HepG2 (cell line): ENCODE results near the gene SLC16A1. TPM values are rescaled to one million over a fixed set of nuclear protein-coding genes. Genes with fewer than 3 reads are reported as not detected.

Source experiments
- ATAC-seq: fragments of 200-7000 bp; cut with Tn5 transposase; 3 replicates; pipeline ENCODE4 v1.9.1; 2020; ENCODE audit warnings: mild to moderate bottlenecking, moderate library complexity
- BruUV-seq: library from RNA; stranded (reverse); fragments of 400-500 nt; replicated peaks from 2 replicates; lab custom pipeline; 2021; lab: Mats Ljungman, UMichigan
- CTCF ChIA-PET: fragments of 300-600 bp; formaldehyde crosslinking; extraction: SDS; loops from one replicate; lab custom pipeline; 2021; ENCODE audit warnings: low total read pairs, inconsistent platforms, low intra/inter-chr PET ratio; lab: Yijun Ruan, JAX
- POLR2A ChIA-PET: fragments of 350-600 bp; sonication (Branson Sonifier 250); formaldehyde crosslinking; loops from one replicate; lab custom pipeline; 2020; ENCODE audit warnings: antibody characterized with exemption, inconsistent platforms; lab: Yijun Ruan, JAX
- DNase-seq: peaks from one replicate; pipeline ENCODE4 v3.0.0-alpha.2; 2015; ENCODE audit warnings: low spot score
- FAIRE-seq: peaks from 3 replicates; lab custom pipeline; 2011; peaks lifted over from hg19 to GRCh38; lab: Jason Lieb, UNC
- H2AFZ ChIP-seq: one replicate; pipeline ENCODE4 v1.6.1; 2011; ENCODE audit warnings: low read length, inconsistent platforms
- H3K27ac ChIP-seq: fragments of 300-600 bp; 3 replicates; pipeline ENCODE4 v1.8.0; 2011; ENCODE audit warnings: mixed run types, mild to moderate bottlenecking, mixed read lengths, low read length, inconsistent platforms; ENCODE audit not compliant: insufficient read depth; ENCODE audit errors: extremely low read length
- H3K27me3 ChIP-seq, 2 experiments: fragments of 200-600 bp in 1 of 2; 2 replicates in 1 of 2; 3 replicates in 1 of 2; pipeline versions ENCODE4 v1.6.0 to v1.8.0; 2011; ENCODE audit warnings: low read length in 2 of 2, mild to moderate bottlenecking in 2 of 2, moderate library complexity in 2 of 2, inconsistent platforms in 1 of 2; ENCODE audit not compliant: insufficient read depth in 2 of 2, control insufficient read depth in 1 of 2
- H3K36me3 ChIP-seq, 2 experiments: fragments of 200-600 bp in 1 of 2; replicated peaks in 1 of 2; 2 replicates in 1 of 2; 3 replicates in 1 of 2; pipeline versions ENCODE4 v1.5.1 to v1.8.0; 2011; ENCODE audit warnings: low read length in 2 of 2, inconsistent platforms in 1 of 2; ENCODE audit not compliant: insufficient read depth in 2 of 2, control insufficient read depth in 1 of 2
- H3K4me1 ChIP-seq: 2 replicates; pipeline ENCODE4 v1.5.1; 2012; ENCODE audit warnings: low read length, inconsistent platforms; ENCODE audit not compliant: insufficient read depth
- H3K4me2 ChIP-seq: 2 replicates; pipeline ENCODE4 v1.6.0; 2011; ENCODE audit warnings: low read depth, low read length, inconsistent platforms
- H3K4me3 ChIP-seq, 3 experiments: fragments of 200-600 bp in 1 of 3; sonication (generic), shearing (Covaris generic) in 1 of 3; replicated peaks in 1 of 3; 2 replicates each; pipeline ENCODE4 v1.5.1; 2011 to 2016; ENCODE audit warnings: low read length in 3 of 3, inconsistent platforms in 2 of 3, low read depth in 2 of 3, mild to moderate bottlenecking in 2 of 3, control low read depth in 1 of 3, mixed read lengths in 1 of 3; ENCODE audit not compliant: insufficient read depth in 1 of 3
- H3K79me2 ChIP-seq: one replicate; pipeline ENCODE4 v1.6.1; 2011; ENCODE audit warnings: low read length, inconsistent platforms; ENCODE audit not compliant: insufficient read depth
- H3K9ac ChIP-seq: 2 replicates; pipeline ENCODE4 v1.6.0; 2011; ENCODE audit warnings: mild to moderate bottlenecking, low read depth, low read length, inconsistent platforms; ENCODE audit not compliant: insufficient read depth
- H3K9me3 ChIP-seq: 2 replicates; pipeline ENCODE4 v1.5.1; 2012; ENCODE audit warnings: mild to moderate bottlenecking, low read length
- H4K20me1 ChIP-seq: 2 replicates; pipeline ENCODE4 v1.6.0; 2011; ENCODE audit warnings: inconsistent platforms, mild to moderate bottlenecking, low read length, moderate library complexity; ENCODE audit not compliant: insufficient read depth
- HNF1B ChIP-seq: sonication (generic); formaldehyde crosslinking; IDR thresholded peaks from 2 replicates; pipeline ENCODE4 v1.5.1; 2020; ENCODE audit warnings: mild to moderate bottlenecking, moderate library complexity, missing genetic modification reagents
- KAT7 ChIP-seq: IDR thresholded peaks from 2 replicates; pipeline ENCODE4 v1.6.1; 2018; ENCODE audit warnings: borderline replicate concordance, missing compliant biosample characterization
- MXD4 ChIP-seq: IDR thresholded peaks from 2 replicates; pipeline ENCODE4 v1.6.1; 2016; ENCODE audit warnings: mild to moderate bottlenecking, missing biosample characterization, missing genetic modification reagents
- PHB2 ChIP-seq: fragments of 450-650 bp; IDR thresholded peaks from 2 replicates; pipeline ENCODE4 v1.6.1; 2018; ENCODE audit not compliant: partially characterized antibody
- SRY ChIP-seq: sonication (generic); formaldehyde crosslinking; IDR thresholded peaks from 2 replicates; pipeline ENCODE4 v1.8.0; 2022; ENCODE audit warnings: mild to moderate bottlenecking, missing genetic modification reagents
- ZBTB7B ChIP-seq: sonication (generic); formaldehyde crosslinking; IDR thresholded peaks from 2 replicates; pipeline ENCODE4 v1.4.0; 2020; ENCODE audit warnings: missing genetic modification reagents
- ZMYM3 ChIP-seq: sonication (generic); formaldehyde crosslinking; IDR thresholded peaks from 2 replicates; pipeline ENCODE4 v1.5.1; 2020; ENCODE audit warnings: mild to moderate bottlenecking, missing genetic modification reagents
- ZNF275 ChIP-seq: sonication (generic); formaldehyde crosslinking; IDR thresholded peaks from 2 replicates; pipeline ENCODE4 v1.8.0; 2022; ENCODE audit warnings: missing genetic modification reagents, mild to moderate bottlenecking, inconsistent platforms, borderline replicate concordance
- ZNF547 ChIP-seq: sonication (generic); formaldehyde crosslinking; IDR thresholded peaks from 2 replicates; pipeline ENCODE4 v1.5.1; 2020; ENCODE audit warnings: mild to moderate bottlenecking, missing genetic modification reagents
- ZNF639 ChIP-seq: conservative IDR thresholded peaks from 2 replicates; pipeline ENCODE4 v1.6.1; 2018; ENCODE audit warnings: missing genetic modification reagents
- ZNF782 ChIP-seq: sonication (generic); formaldehyde crosslinking; IDR thresholded peaks from 2 replicates; pipeline ENCODE4 v1.4.0; 2020; ENCODE audit warnings: missing genetic modification reagents, mild to moderate bottlenecking, borderline replicate concordance
- ZZZ3 ChIP-seq: sonication (generic); formaldehyde crosslinking; IDR thresholded peaks from 2 replicates; pipeline ENCODE4 v1.4.0; 2020; ENCODE audit warnings: missing genetic modification reagents, mild to moderate bottlenecking, borderline replicate concordance
- WGBS: methylation state at CpG from one replicate; pipeline ENCODE4 v1.1.6; 2017; ENCODE audit warnings: low lambda C conversion rate; 5-methylcytosine and 5-hydroxymethylcytosine counted together
- in situ Hi-C: cut with HindIII; loops from 2 replicates; pipeline ENCODE4 v1.10.0; 2017; ENCODE audit warnings: low pct_unique_long_range_greater_than_20kb; ENCODE audit not compliant: extremely low pct_ligation_motif_present
- intact Hi-C: fragments of 100-400 bp; cut with micrococcal nuclease; formaldehyde crosslinking; loops from one replicate; pipeline ENCODE4 v1.10.0; 2022; ENCODE audit not compliant: unreplicated experiment
- polyA plus RNA-seq, 8 experiments: library from polyadenylated mRNA; depleted of rRNA in 3 of 8; stranded (reverse) in 7 of 8; unstranded in 1 of 8; fragments of >200 nt; fragmentation: Illumina TruSeq in 4 of 8; extraction: Trizol in 4 of 8; gene quantifications; 2 replicates each; pipeline versions ENCODE4 v1.2.1 to v1.2.3, GENCODE V29; 2011 to 2016; ENCODE audit warnings: low read depth in 4 of 8, missing spikeins in 1 of 8, mixed read lengths in 1 of 8; ENCODE audit not compliant: insufficient read depth in 1 of 8
- total RNA-seq, 5 experiments: library from RNA; depleted of rRNA; stranded (reverse); fragments of >200 nt; fragmentation: Illumina TruSeq; extraction: Trizol; gene quantifications; 2 replicates each; pipeline ENCODE4 v1.2.3, GENCODE V29; 2016; ENCODE audit warnings: low read depth in 1 of 5
- TF ChIP-seq, protein P1 (sequence below): sonication (generic); formaldehyde crosslinking; IDR thresholded peaks from 2 replicates; pipeline ENCODE4 v1.5.1; 2020; ENCODE audit warnings: missing genetic modification reagents, mild to moderate bottlenecking, borderline replicate concordance

Gene SLC16A1
- total and polyA plus RNA-seq, 2 of the 13 experiments (the other 11 are each of a cell fraction or from before 2014, with no cell fraction given) = 106 to 142 TPM

GRCh38 chr1:112934577-112934976, 21.4 kb downstream of the SLC16A1 start:
- in situ Hi-C loops = no loop called here
- POLR2A ChIA-PET = interaction anchor here (1.8 to 3.6 kb wide), 2 partner anchors 22 to 138 kb away, joined by 5 to 16 read pairs; partner anchors contain the start of genes LRIG2 and SLC16A1

DNA sequence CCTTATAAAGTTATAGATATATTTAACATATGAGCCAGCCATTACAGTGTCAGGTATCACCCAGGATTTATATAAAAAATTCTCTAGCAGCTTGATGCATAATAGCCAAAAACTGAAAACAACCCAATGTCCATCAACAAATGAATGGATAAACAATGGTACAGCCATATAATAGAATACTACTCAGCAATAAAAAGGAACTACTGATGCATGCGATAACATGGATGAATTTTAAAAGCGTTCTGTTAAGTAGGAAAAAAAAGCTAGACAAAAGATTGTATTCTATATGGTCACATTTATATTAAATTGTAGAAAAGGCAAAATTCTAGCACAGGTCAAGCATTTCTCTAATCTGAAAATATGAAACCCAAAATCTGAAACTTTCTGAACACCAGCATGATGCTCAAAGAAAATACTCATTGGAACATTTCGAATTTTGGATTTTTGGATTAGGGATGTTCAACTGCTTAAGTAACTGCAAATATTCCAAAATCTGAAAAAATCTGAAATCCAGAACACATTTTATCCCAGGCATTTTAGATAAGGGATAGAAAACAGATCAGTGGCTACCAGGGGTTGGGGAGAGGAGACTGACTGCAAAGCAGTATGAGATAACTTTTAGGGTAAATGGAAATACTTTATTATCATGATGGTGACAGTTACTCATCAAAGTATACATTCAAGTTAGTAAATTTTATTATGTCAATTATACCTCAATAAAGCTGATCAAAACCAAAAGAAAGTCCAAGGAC, 22.0 kb downstream of the SLC16A1 start:
- Histone ChIP-seq H3K4me1 (peaks cover 34% of the 10 kb centered on the region), H3K79me2 (peaks cover 90% of the 10 kb centered on the region), H3K27ac (no peak overlapping the region), H2AFZ (no peak overlapping the region), H3K4me2 (no peak overlapping the region), H3K9ac (no peak overlapping the region), H3K27me3 (no peaks in the 10 kb centered on the region), H3K9me3 (no peaks in the 10 kb centered on the region), H4K20me1 (peaks cover 36% of the 10 kb centered on the region), H3K4me3 (no peak overlapping the region), H3K36me3 (peaks cover 2 to 16% of the 10 kb centered on the region in 2 experiments; a peak in 3 of 5 replicates)
- CTCF ChIA-PET = no interaction called here
- ATAC-seq = no peak
- FAIRE-seq = no peak
- no TSS peak for BruUV-seq
- no peak for DNase-seq
- in situ Hi-C loops (no loop called here), intact Hi-C loops (no loop called here)
- POLR2A ChIA-PET = interaction anchor here (1.8 to 3.6 kb wide), 2 partner anchors 22 to 139 kb away, joined by 5 to 16 read pairs; partner anchors contain the start of genes LRIG2 and SLC16A1
- WGBS = 98% methylated on average over 3 of the region's 3 CpGs
- TF ChIP-seq ZBTB7B (CRISPR knock-in tag) (no peak), PHB2 (no peak), ZNF547 (CRISPR knock-in tag) (no peak), ZZZ3 (CRISPR knock-in tag) (no peak), ZNF782 (CRISPR knock-in tag) (no peak), KAT7 (CRISPR knock-in tag) (no peak), HNF1B (CRISPR knock-in tag) (no peak), ZNF275 (CRISPR knock-in tag) (no peak), ZNF639 (no peak)

More at GRCh38 chr1:112934577-112934976, 21.4 kb downstream of the SLC16A1 start:
- 96% methylated on average over 3 of the region's 3 CpGs for WGBS
- no peak for ATAC-seq
- H3K9me3 ChIP-seq = no peaks in the 10 kb centered on the region
- H3K79me2 ChIP-seq = peaks cover 94% of the 10 kb centered on the region
- no peak overlapping the region for H3K4me2 ChIP-seq
- H2AFZ ChIP-seq = no peak overlapping the region
- intact Hi-C loops = no loop called here
- TF ChIP-seq ZMYM3 (CRISPR knock-in tag) = no peak
- TF ChIP-seq MXD4 = no peak
- TF ChIP-seq, protein P1, sequence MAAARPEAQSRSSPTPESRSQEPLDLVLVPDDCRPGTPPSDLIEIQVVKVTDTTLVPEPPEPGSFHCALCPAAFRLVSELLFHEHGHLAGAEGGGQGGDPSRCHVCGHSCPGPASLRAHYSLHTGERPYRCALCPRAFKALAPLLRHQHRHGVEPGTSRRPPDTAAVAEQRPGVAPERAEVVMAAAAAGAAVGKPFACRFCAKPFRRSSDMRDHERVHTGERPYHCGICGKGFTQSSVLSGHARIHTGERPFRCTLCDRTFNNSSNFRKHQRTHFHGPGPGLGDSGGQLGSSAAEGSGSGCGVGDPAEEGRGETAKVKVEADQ (CRISPR knock-in tag) = no peak
- no peak for TF ChIP-seq SRY
- TF ChIP-seq, all 625 proteins: peak for 0
- CTCF ChIA-PET = no interaction called here
- Histone ChIP-seq H3K9ac (no peak overlapping the region), H3K4me1 (peaks cover 40% of the 10 kb centered on the region), H3K36me3 (peaks cover 1 to 10% of the 10 kb centered on the region in 2 experiments; a peak in 3 of 5 replicates), H3K27me3 (no peaks in the 10 kb centered on the region), H3K27ac (no peak overlapping the region), H4K20me1 (peaks cover 35% of the 10 kb centered on the region), H3K4me3 (no peak overlapping the region)
- no peak for FAIRE-seq
- DNase-seq = no peak
- no TSS peak for BruUV-seq
